A549 (cell line): Measurements from ENCODE around the gene KLRC3. TPM values are rescaled to one million over a fixed set of nuclear protein-coding genes. Genes with fewer than 3 reads are reported as not detected.
A peak's percentile ranks its signal among the peaks of the same experiment; 100 is the strongest.
"Not testable (repeated sequence)": the region's sequence is repeated elsewhere in the genome, so short reads cannot be mapped to it uniquely, and the experiment has no call there.

Source experiments
- ATAC-seq, 2 experiments: fragments of 200-7000 bp in 1 of 2; fragments of >200 bp in 1 of 2; cut with Nextera tagmentation in 1 of 2; cut with Tn5 transposase in 1 of 2; 3 replicates each; pipeline versions ENCODE4 v1.8.0 to v1.9.1; 2018 to 2020; ENCODE audit warnings: mild to moderate bottlenecking in 1 of 2, moderate library complexity in 1 of 2
- CTCF ChIA-PET: fragments of 300-600 bp; sonication (Branson Sonifier 250); formaldehyde crosslinking; extraction: SDS; loops from one replicate; lab custom pipeline; 2021; ENCODE audit warnings: antibody characterized with exemption, inconsistent platforms; lab: Yijun Ruan, JAX
- POLR2A ChIA-PET: fragments of 350-600 bp; formaldehyde crosslinking; extraction: SDS; loops from one replicate; lab custom pipeline; 2021; ENCODE audit warnings: antibody characterized with exemption, inconsistent platforms; lab: Yijun Ruan, JAX
- DNase-seq, 2 experiments: peaks; one replicate each; pipeline versions ENCODE4 v3.0.0 to v3.0.0-alpha.2; 2011 to 2016; ENCODE audit warnings: low read depth in 1 of 2, low spot score in 1 of 2
- FAIRE-seq: peaks from 2 replicates; lab custom pipeline; 2011; peaks lifted over from hg19 to GRCh38; lab: Jason Lieb, UNC
- H3K27ac ChIP-seq, 2 experiments: fragments of >200 bp; sonication (Bioruptor Twin); formaldehyde crosslinking; 3 replicates each; pipeline ENCODE4 v1.5.1; 2016 to 2017
- H3K4me1 ChIP-seq: fragments of >200 bp; sonication (Bioruptor Twin); formaldehyde crosslinking; 3 replicates; pipeline ENCODE4 v1.6.1; 2016
- H3K4me2 ChIP-seq: fragments of >200 bp; sonication (Bioruptor Twin); formaldehyde crosslinking; 3 replicates; pipeline ENCODE4 v1.6.1; 2016
- H3K4me3 ChIP-seq: fragments of >200 bp; sonication (Bioruptor Twin); formaldehyde crosslinking; 3 replicates; pipeline ENCODE4 v1.5.1; 2016
- H3K9me3 ChIP-seq: fragments of >200 bp; sonication (Bioruptor Twin); formaldehyde crosslinking; 3 replicates; pipeline ENCODE4 v1.6.1; 2016
- CEBPB ChIP-seq, 2 experiments: fragments of >200 bp in 1 of 2; sonication (Bioruptor Twin) in 1 of 2; formaldehyde crosslinking in 1 of 2; IDR thresholded peaks; 2 replicates each; pipeline ENCODE4 v1.6.1; 2012 to 2016
- EHF ChIP-seq: fragments of 250-450 bp; sonication (Bioruptor Pico); IDR thresholded peaks from 2 replicates; pipeline ENCODE4 v1.5.0; 2020; ENCODE audit warnings: mild to moderate bottlenecking
- HDAC2 ChIP-seq: fragments of 200-600 bp; sonication (generic); IDR thresholded peaks from 2 replicates; pipeline ENCODE4 v1.6.1; 2016
- HOXB5 ChIP-seq: fragments of 250-450 bp; sonication (Bioruptor Pico); IDR thresholded peaks from 2 replicates; pipeline ENCODE4 v1.5.0; 2020; ENCODE audit warnings: mild to moderate bottlenecking, moderate library complexity
- NR3C1 ChIP-seq: fragments of >200 bp; sonication (Bioruptor Twin); formaldehyde crosslinking; IDR thresholded peaks from 3 replicates; pipeline ENCODE4 v1.6.1; 2017
- PHF8 ChIP-seq: fragments of 200-600 bp; sonication (generic); IDR thresholded peaks from 2 replicates; pipeline ENCODE4 v1.6.1; 2016; ENCODE audit warnings: low read depth, mild to moderate bottlenecking, antibody characterized with exemption, moderate library complexity, borderline replicate concordance
- POLR2A ChIP-seq: IDR thresholded peaks from 2 replicates; pipeline ENCODE4 v1.6.1; 2012; ENCODE audit warnings: mild to moderate bottlenecking, low read length
- RAD21 ChIP-seq, 2 experiments: fragments of >200 bp in 1 of 2; sonication (Bioruptor Twin) in 1 of 2; formaldehyde crosslinking in 1 of 2; IDR thresholded peaks in 1 of 2; conservative IDR thresholded peaks in 1 of 2; 2 replicates in 1 of 2; 3 replicates in 1 of 2; pipeline ENCODE4 v1.6.1; 2012 to 2018; ENCODE audit warnings: inconsistent platforms in 1 of 2
- RCOR1 ChIP-seq: fragments of 150-350 bp; IDR thresholded peaks from 2 replicates; pipeline ENCODE4 v1.6.1; 2014; ENCODE audit warnings: antibody characterized with exemption, low read length, low read depth
- TP53 ChIP-seq: fragments of 250-450 bp; sonication (Bioruptor Pico); IDR thresholded peaks from 2 replicates; pipeline ENCODE4 v1.5.0; 2021; ENCODE audit warnings: mild to moderate bottlenecking, moderate library complexity
- ZFP36 ChIP-seq: fragments of 450-650 bp; IDR thresholded peaks from 2 replicates; pipeline ENCODE4 v1.6.1; 2014; ENCODE audit warnings: borderline replicate concordance; ENCODE audit not compliant: partially characterized antibody
- ZNF302 ChIP-seq: fragments of 250-450 bp; sonication (Bioruptor Pico); IDR thresholded peaks from 2 replicates; pipeline ENCODE4 v1.9.0; 2021; ENCODE audit warnings: inconsistent platforms, mild to moderate bottlenecking, moderate library complexity
- WGBS: methylation state at CpG from one replicate; pipeline ENCODE4 v1.1.6; 2017; ENCODE audit errors: missing lambda C conversion rate; 5-methylcytosine and 5-hydroxymethylcytosine counted together
- polyA minus RNA-seq: library from RNA; depleted of rRNA, polyadenylated mRNA; stranded (reverse); fragments of >200 nt; gene quantifications from 2 replicates; pipeline ENCODE4 v1.2.3, GENCODE V29; 2011; rRNA and poly(A)+ RNA removed
- polyA plus RNA-seq, 4 experiments: library from polyadenylated mRNA; depleted of rRNA in 3 of 4; stranded (reverse); fragments of >200 nt; fragmentation: RNase III in 1 of 4; extraction: RNeasy Plus Mini Kit Qiagen cat#74134 plus additional on column Dnase treatment in 1 of 4; gene quantifications; 2 replicates in 3 of 4; 3 replicates in 1 of 4; pipeline ENCODE4 v1.2.3, GENCODE V29; 2011 to 2017
- TF ChIP-seq, protein P1 (sequence below): fragments of >200 bp; sonication (Bioruptor Twin); formaldehyde crosslinking; IDR thresholded peaks from 3 replicates; pipeline ENCODE4 v1.6.1; 2016
- TF ChIP-seq, protein P2 (sequence below): fragments of >200 bp; sonication (Bioruptor Twin); formaldehyde crosslinking; IDR thresholded peaks from 3 replicates; pipeline ENCODE4 v1.5.1; 2016
- TF ChIP-seq, protein P3 (sequence below): fragments of 250-450 bp; sonication (Bioruptor Pico); IDR thresholded peaks from 2 replicates; pipeline ENCODE4 v1.5.0; 2021; ENCODE audit warnings: mild to moderate bottlenecking, moderate library complexity, borderline replicate concordance
- TF ChIP-seq, protein P4 (sequence below): fragments of 250-450 bp; sonication (Bioruptor Pico); IDR thresholded peaks from 2 replicates; pipeline ENCODE4 v1.5.0; 2020; ENCODE audit warnings: low read depth, mild to moderate bottlenecking, moderate library complexity
- TF ChIP-seq, protein P5 (sequence below): IDR thresholded peaks from 2 replicates; pipeline ENCODE4 v1.6.1; 2012
- TF ChIP-seq, protein P6 (sequence below): fragments of 150-350 bp; IDR thresholded peaks from 2 replicates; pipeline ENCODE4 v1.6.1; 2014; ENCODE audit warnings: low read depth, mild to moderate bottlenecking, low read length
- TF ChIP-seq, protein P7 (sequence below): fragments of >200 bp; sonication (Bioruptor Twin); formaldehyde crosslinking; IDR thresholded peaks from 2 replicates; pipeline ENCODE4 v1.6.1; 2016

The KLRC3 gene
- polyA plus RNA-seq (2011; rRNA removed): 0.10 TPM in 1 of 2 replicates, not detected in the other
- polyA plus RNA-seq (2012; cell fraction: cytosol; rRNA removed): not detected in 2 replicates
- not detected in 2 replicates for polyA plus RNA-seq (2012; cell fraction: nucleus; rRNA removed)
- not detected in 3 replicates for polyA plus RNA-seq (2017; fragmentation: RNase III; extraction: RNeasy Plus Mini Kit Qiagen cat#74134 plus additional on column Dnase treatment)
- not detected in 2 replicates for polyA minus RNA-seq

DNA sequence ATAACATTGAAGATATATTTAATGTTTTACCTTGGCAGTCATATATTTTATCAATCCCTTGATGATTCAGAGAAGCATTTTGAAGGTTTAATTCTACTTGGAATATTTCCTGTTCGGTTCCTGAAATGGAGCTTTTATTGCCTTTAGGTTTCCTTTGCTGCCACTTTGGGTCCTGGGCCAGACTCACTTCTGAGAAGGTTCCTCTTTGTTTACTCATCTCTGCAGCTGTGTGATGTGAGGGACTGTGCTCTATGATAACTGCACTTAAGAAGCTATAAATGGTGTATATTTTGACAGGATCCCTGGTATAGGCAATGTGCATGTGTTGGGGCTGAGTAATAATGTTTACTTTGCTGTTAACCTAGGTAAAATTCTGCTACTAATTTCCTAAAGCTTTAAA is at the start of gene KLRC3:
Gene KLRC3 (minus strand): TSS at position 262 of the 400 bp plus-strand sequence. CDS start 45 bp downstream, at position 217.
- H3K9me3 ChIP-seq, POLR2A ChIA-PET, H3K27ac ChIP-seq, H3K4me3 ChIP-seq, CTCF ChIA-PET: not testable (repeated sequence)
- DNase-seq (peak in 1 of 2 experiments; percentile 7), ATAC-seq (peak; percentile 11 to 46; a peak in 2 of 6 replicates), FAIRE-seq (peak; percentile 98)
- Histone ChIP-seq H3K4me2 (peak within 1 kb of the TSS; percentile 15; the same call in 1 of the 3 replicates), H3K4me1 (peaks cover 27% of the 10 kb centered on the region)
- 19% methylated on average over 1 of the region's 1 CpG for whole genome bisulfite sequencing

DNA sequence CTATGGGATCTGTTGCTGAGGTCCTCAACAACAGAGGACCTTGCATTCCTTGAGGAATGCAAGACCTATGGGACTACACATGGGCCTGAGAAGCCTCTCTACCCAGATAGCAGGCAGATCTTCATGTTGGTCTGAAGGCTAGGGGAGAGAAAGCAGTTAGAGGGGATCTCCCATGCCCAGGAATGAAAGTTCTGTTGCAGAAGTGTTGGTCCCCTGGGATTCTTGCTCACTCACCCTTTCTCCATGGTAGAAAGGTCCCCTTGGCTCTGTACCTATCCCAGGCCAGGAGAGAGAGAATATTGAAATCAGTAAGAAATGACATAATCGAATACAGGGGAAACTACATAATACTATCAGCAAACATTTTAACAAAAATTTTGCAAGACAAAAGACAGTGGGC is 49.3 kb upstream of the KLRC3 start:
- Histone ChIP-seq H3K9me3 (0 out of 3 replicates have a peak, but pooled peaks cover 2% of the 10 kb centered on the region), H3K27ac (no peak overlapping the region), H3K4me2 (no peak overlapping the region), H3K4me1 (no peaks in the 10 kb centered on the region), H3K4me3 (no peak overlapping the region)
- POLR2A ChIA-PET: no interaction called here
- no peak for FAIRE-seq
- 50% methylated on average over 1 of the region's 1 CpG for WGBS
- no peak for TF ChIP-seq TP53
- TF ChIP-seq NR3C1: no peak
- no peak for TF ChIP-seq CEBPB (IDR thresholded peaks at IDR 0.05)
- no peak for TF ChIP-seq POLR2A
- no peak for TF ChIP-seq HDAC2
- TF ChIP-seq RCOR1: no peak
- no peak for TF ChIP-seq PHF8
- no peak for TF ChIP-seq EHF (CRISPR knock-in tag)
- no peak for TF ChIP-seq ZNF302
- TF ChIP-seq, protein P1, sequence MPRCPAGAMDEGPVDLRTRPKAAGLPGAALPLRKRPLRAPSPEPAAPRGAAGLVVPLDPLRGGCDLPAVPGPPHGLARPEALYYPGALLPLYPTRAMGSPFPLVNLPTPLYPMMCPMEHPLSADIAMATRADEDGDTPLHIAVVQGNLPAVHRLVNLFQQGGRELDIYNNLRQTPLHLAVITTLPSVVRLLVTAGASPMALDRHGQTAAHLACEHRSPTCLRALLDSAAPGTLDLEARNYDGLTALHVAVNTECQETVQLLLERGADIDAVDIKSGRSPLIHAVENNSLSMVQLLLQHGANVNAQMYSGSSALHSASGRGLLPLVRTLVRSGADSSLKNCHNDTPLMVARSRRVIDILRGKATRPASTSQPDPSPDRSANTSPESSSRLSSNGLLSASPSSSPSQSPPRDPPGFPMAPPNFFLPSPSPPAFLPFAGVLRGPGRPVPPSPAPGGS: no peak
- TF ChIP-seq ZFP36: no peak
- no peak for DNase-seq
- CTCF ChIA-PET: no interaction called here
- no peak for ATAC-seq

DNA sequence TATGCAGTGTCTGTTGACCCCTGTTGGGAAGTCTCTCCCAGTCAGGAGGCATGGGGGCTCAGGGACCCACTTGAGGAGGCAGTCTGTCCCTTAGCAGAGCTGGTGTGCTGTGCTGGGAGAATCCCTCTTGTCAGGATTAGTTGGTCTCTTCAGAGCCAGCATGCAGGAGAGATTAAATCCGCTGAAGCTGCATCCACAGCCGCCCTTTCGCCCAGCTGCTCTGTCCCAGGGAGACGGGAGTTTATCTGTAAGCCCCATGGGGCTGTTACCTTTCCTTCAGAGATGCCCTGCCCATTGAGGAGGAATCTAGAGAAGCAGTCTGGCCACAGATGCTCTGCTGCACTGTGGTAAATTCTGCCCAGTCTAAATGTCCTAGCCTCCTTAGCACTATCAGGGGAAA is 45.9 kb upstream of the KLRC3 start:
- Histone ChIP-seq H3K27ac (no peak overlapping the region), H3K9me3 (peaks cover 4% of the 10 kb centered on the region; the same call in 1 of the 3 replicates), H3K4me1 (no peaks in the 10 kb centered on the region), H3K4me2 (no peak overlapping the region), H3K4me3 (no peak overlapping the region)
- no peak for TF ChIP-seq HOXB5 (CRISPR knock-in tag)
- TF ChIP-seq, protein P2, sequence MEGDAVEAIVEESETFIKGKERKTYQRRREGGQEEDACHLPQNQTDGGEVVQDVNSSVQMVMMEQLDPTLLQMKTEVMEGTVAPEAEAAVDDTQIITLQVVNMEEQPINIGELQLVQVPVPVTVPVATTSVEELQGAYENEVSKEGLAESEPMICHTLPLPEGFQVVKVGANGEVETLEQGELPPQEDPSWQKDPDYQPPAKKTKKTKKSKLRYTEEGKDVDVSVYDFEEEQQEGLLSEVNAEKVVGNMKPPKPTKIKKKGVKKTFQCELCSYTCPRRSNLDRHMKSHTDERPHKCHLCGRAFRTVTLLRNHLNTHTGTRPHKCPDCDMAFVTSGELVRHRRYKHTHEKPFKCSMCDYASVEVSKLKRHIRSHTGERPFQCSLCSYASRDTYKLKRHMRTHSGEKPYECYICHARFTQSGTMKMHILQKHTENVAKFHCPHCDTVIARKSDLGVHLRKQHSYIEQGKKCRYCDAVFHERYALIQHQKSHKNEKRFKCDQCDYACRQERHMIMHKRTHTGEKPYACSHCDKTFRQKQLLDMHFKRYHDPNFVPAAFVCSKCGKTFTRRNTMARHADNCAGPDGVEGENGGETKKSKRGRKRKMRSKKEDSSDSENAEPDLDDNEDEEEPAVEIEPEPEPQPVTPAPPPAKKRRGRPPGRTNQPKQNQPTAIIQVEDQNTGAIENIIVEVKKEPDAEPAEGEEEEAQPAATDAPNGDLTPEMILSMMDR: no peak
- TF ChIP-seq, protein P3, sequence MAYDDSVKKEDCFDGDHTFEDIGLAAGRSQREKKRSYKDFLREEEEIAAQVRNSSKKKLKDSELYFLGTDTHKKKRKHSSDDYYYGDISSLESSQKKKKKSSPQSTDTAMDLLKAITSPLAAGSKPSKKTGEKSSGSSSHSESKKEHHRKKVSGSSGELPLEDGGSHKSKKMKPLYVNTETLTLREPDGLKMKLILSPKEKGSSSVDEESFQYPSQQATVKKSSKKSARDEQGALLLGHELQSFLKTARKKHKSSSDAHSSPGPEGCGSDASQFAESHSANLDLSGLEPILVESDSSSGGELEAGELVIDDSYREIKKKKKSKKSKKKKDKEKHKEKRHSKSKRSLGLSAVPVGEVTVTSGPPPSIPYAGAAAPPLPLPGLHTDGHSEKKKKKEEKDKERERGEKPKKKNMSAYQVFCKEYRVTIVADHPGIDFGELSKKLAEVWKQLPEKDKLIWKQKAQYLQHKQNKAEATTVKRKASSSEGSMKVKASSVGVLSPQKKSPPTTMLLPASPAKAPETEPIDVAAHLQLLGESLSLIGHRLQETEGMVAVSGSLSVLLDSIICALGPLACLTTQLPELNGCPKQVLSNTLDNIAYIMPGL (CRISPR knock-in tag): no peak
- TF ChIP-seq, protein P4, sequence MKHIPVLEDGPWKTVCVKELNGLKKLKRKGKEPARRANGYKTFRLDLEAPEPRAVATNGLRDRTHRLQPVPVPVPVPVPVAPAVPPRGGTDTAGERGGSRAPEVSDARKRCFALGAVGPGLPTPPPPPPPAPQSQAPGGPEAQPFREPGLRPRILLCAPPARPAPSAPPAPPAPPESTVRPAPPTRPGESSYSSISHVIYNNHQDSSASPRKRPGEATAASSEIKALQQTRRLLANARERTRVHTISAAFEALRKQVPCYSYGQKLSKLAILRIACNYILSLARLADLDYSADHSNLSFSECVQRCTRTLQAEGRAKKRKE (CRISPR knock-in tag): no peak
- TF ChIP-seq, protein P5, sequence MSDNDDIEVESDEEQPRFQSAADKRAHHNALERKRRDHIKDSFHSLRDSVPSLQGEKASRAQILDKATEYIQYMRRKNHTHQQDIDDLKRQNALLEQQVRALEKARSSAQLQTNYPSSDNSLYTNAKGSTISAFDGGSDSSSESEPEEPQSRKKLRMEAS: no peak
- TF ChIP-seq, protein P6, sequence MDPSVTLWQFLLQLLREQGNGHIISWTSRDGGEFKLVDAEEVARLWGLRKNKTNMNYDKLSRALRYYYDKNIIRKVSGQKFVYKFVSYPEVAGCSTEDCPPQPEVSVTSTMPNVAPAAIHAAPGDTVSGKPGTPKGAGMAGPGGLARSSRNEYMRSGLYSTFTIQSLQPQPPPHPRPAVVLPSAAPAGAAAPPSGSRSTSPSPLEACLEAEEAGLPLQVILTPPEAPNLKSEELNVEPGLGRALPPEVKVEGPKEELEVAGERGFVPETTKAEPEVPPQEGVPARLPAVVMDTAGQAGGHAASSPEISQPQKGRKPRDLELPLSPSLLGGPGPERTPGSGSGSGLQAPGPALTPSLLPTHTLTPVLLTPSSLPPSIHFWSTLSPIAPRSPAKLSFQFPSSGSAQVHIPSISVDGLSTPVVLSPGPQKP: no peak
- TF ChIP-seq, protein P7, sequence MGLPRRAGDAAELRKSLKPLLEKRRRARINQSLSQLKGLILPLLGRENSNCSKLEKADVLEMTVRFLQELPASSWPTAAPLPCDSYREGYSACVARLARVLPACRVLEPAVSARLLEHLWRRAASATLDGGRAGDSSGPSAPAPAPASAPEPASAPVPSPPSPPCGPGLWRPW: no peak
- no peak for TF ChIP-seq RAD21 (conservative IDR thresholded peaks at IDR 0.05 in 1 of 2, IDR thresholded peaks at IDR 0.05 in 1 of 2)
- WGBS: 41% methylated on average over 4 of the region's 4 CpGs
- DNase-seq (no peak), FAIRE-seq (no peak), ATAC-seq (no peak)
- ChIA-PET CTCF (interaction anchor here (0.7 kb wide), 1 partner anchor 40 kb away, joined by 3 read pairs; the partner anchor contains the start of gene EIF2S3B), POLR2A (no interaction called here)
